GM18511 (cell line): ENCODE measurements around the gene C1orf116.

Source experiments
- ATAC-seq: cut with Tn5 transposase; IDR thresholded peaks from one replicate; pipeline ENCODE4 v1.9.1; 2021; ENCODE audit warnings: mild to moderate bottlenecking, moderate library complexity; ENCODE audit not compliant: unreplicated experiment

Gene C1orf116

DNA sequence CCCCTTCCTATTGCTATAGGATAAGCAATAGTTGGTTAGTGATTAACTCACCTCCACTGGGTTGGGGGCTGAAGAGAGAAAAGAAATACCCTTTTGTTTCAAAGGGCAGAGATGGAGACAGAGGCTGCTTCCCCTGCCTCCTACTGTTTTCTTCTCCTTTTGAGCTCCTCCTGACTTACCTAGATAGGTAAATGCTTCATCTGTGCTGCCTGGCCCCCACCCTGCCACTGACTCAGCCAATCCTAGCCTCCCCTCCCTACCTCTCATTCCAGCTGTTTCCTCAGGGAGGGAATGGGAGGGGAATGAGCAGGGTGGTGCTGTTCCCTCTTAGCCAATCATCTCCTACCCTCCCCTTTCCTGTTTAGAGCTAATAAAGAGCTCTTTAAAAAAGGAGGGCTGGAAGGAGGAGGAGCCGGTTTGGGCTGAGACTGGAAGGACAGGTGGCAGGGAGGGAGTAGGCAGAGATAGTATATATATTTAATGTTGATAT is at the start of gene C1orf116:
Gene C1orf116 (minus strand): TSS at position 229 of the 490 bp plus-strand sequence. CDS start 5,158 bp downstream, outside the sequence.
- ATAC-seq = no peak

- no peak for ATAC-seq
These were observed 49.2 kb upstream of the C1orf116 start for GRCh38 chr1:207081806-207082205.

GRCh38 chr1:207081088-207081487 is 48.5 kb upstream of the C1orf116 start:
- ATAC-seq = no peak

- no peak for ATAC-seq
These were observed 47.2 kb upstream of the C1orf116 start for GRCh38 chr1:207079706-207080241.

DNA sequence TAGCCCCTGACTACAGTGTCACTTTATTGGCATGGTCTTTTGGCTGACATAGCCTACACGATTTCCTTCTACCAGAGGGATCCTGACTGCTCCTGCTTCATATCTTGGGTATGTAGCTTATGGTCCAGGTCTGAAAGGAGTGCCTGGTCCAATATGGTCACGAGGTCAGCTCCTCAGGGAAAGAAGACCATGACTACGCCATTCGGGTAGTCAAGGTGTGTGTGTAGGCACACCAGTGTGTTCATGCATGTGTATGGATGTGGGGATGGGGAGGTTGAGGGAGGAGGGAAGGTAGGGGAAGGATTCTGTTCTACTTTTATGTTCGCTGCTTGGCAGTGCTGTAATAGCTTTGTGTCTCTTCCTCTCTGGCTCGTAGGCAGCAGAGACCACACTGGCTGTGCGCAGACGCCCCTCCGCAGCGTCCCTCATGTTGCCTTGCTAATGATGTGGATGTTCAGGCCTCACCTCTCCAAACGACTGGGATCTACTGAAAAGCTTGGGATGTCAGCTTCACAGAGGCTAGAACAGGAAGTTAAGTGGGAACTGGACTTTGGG is 46.1 kb upstream of the C1orf116 start:
- ATAC-seq = no peak

GRCh38 chr1:207077470-207078377 is 45.2 kb upstream of the C1orf116 start:
- ATAC-seq = no peak

- no peak for ATAC-seq
These were observed 44.5 kb upstream of the C1orf116 start for GRCh38 chr1:207077012-207077411.

DNA sequence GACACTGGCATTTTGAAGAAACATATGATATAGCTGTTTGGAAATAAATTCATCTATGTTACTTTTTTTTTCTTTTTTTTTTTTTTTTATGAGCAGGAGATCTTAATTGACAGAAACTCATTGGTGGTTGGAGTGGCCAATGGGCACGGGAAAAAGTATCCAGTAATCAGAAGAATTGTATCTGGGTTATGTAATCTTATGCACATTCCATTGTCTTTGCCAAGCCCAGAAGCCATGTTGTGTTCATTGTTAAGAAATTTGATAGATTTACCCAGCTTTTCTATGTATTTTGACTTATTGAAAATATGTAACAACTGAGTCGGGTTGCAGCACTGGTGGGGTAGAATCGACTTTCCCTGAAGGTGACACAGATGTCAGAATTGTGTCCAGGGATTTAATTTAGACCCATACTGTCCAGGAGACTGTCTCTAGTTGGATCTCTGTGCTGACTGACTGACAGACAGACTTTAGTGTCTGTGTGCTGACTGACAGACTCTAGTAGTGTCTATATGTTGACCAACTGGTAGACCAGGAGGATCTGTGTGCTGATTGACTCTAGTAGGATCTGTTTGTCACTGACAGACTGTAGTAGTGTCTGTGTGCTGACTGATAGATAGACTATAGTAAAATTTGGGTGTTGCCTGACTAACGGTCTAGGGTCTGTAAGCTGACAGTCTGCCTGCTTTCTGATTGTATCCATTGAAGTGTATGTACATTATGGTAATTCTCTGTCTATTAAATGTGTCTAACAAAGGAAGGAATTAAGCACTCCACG is 43.8 kb upstream of the C1orf116 start:
- no peak for ATAC-seq

GRCh38 chr1:207073906-207074820 is 41.6 kb upstream of the C1orf116 start:
- ATAC-seq = no peak

DNA sequence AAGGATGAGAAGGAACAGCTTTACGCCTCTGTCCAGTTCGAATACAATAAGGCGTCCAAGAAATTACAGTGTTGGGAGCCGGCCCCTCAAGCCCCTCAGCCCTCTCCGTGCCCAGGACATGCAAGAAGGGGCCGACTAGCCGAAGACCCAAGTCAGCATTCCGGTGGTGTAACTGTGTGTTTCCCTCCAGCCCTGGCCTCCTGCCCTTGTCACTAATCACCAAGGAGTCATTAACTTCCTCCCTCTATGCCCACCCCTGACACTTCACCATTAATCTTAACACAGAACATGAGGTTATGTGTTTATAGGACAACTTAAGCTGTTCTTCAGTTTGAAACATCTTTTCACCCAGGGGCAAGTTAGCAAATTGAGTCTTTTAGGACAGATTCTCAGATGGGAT is 39.7 kb upstream of the C1orf116 start:
- no peak for ATAC-seq

GRCh38 chr1:207071426-207071825 is 38.9 kb upstream of the C1orf116 start:
- no peak for ATAC-seq

GRCh38 chr1:207070811-207071210 is 38.3 kb upstream of the C1orf116 start:
- ATAC-seq = no peak

GRCh38 chr1:207069858-207070506 is 37.4 kb upstream of the C1orf116 start:
- no peak for ATAC-seq

GRCh38 chr1:207069061-207069460 is 36.5 kb upstream of the C1orf116 start:
- no peak for ATAC-seq

- no peak for ATAC-seq
These were observed 35.1 kb upstream of the C1orf116 start for GRCh38 chr1:207067665-207068064.

DNA sequence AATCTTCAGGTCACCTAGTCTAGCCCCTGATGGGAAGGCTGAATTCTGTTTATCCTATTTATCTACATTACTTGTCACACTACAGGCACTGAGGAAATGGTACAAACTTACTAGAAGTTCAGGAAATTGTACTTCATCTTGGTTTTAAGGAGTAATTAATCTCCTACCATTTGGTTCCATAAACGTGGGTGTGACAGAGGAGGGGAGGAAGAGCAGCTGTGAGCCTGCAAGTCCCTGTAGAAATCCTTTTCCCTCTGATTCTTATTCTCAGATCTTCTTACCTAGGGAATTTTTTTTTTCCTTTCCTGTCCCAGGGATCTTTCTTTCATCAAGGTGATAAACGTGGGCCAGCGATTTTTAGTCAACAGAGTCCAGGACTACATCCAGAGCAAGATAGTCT is 34.6 kb upstream of the C1orf116 start:
- no peak for ATAC-seq

DNA sequence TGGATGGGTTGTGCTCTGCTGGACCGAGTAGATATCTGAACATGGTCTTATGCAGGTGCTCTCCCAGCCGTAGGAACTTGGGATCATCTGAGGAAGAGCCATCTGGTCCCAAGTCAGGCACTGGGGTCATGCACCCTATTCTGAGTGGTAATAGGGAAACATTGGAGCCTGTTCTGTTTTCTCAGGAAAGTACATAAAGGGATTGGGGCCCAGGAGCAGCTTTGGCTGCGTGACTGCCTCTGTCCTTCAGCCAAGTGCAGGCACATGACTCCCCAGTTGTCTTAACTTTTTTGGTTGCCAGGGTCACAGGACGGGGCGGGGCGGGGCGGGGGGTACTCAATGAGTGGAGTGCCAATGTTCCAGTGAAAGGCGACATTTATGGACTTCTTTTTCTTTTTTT is 32.0 kb upstream of the C1orf116 start:
- ATAC-seq = no peak

DNA sequence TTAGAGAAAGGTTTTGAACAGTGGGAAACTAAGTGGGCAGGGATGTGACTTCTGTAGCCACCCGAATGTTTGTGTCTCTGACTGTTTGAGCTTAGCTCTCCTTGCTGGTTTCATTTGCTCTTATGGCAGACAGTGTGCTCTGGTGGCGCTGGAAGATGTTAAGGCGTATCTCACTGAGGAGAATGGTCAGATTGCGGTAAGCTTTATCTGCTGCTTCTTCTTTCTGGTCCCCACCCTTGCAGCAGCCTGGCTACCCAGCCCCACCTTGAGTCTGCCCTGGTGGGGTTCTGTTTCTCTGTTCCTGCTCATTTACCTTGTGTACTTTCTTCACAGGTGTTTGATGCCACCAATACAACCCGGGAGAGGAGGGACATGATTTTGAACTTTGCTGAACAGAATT is 30.5 kb upstream of the C1orf116 start:
- no peak for ATAC-seq

- ATAC-seq = no peak
These were observed 29.5 kb upstream of the C1orf116 start for GRCh38 chr1:207062058-207062457.

- ATAC-seq = no peak
These were observed 28.0 kb upstream of the C1orf116 start for GRCh38 chr1:207060596-207060995.
